Measurements from ENCODE around the gene IL15RA. TPM values are rescaled to one million over a fixed set of nuclear protein-coding genes. Genes with fewer than 3 reads are reported as not detected.

IL15RA gene
- total RNA-seq, 1 donor from 2014 or later: 24.8 TPM

- Histone ChIP-seq H3K36me3 (no peaks in the 10 kb centered on the region), H3K27ac (no peak overlapping the region), H3K4me1 (no peaks in the 10 kb centered on the region), H3K4me3 (no peak overlapping the region), H3K27me3 (no peaks in the 10 kb centered on the region), H3K9me3 (peaks cover 0 to 9% of the 10 kb centered on the region in 2 donors)
- intact Hi-C loops (cut with DNase I): no loop called here
- no peak for DNase-seq (ENCODE audit: low spot score in 2 of 2)
- no peak for TF ChIP-seq CTCF (IDR thresholded peaks at IDR 0.05)
These were observed 14.4 kb upstream of the IL15RA start for GRCh38 chr10:5991708-5992107.

- H3K27ac ChIP-seq: no peak overlapping the region
- intact Hi-C loops (cut with DNase I): no loop called here
- DNase-seq (ENCODE audit: low spot score in 2 of 2): no peak
These were observed 12.4 kb upstream of the IL15RA start for GRCh38 chr10:5989756-5990155.

GRCh38 chr10:5988336-5988920 is 11.1 kb upstream of the IL15RA start:
- no peak for DNase-seq (ENCODE audit: low spot score in 2 of 2)

More at GRCh38 chr10:5989756-5990155, 12.4 kb upstream of the IL15RA start:
- no peaks in the 10 kb centered on the region for H3K36me3 ChIP-seq
- H3K4me1 ChIP-seq: no peaks in the 10 kb centered on the region
- no peak for TF ChIP-seq CTCF (IDR thresholded peaks at IDR 0.05)
- H3K4me3 ChIP-seq: no peak overlapping the region
- H3K27me3 ChIP-seq: no peaks in the 10 kb centered on the region
- peaks cover 0 to 9% of the 10 kb centered on the region in 2 donors for H3K9me3 ChIP-seq

GRCh38 chr10:5987747-5988146 is 10.4 kb upstream of the IL15RA start:
- H3K4me1 ChIP-seq: no peaks in the 10 kb centered on the region

More at GRCh38 chr10:5988336-5988920, 11.1 kb upstream of the IL15RA start:
- H3K4me3 ChIP-seq: no peak overlapping the region
- no peaks in the 10 kb centered on the region for H3K36me3 ChIP-seq
- no peak overlapping the region for H3K27ac ChIP-seq
- TF ChIP-seq CTCF (IDR thresholded peaks at IDR 0.05): no peak
- no peaks in the 10 kb centered on the region for H3K27me3 ChIP-seq
- intact Hi-C loops (cut with DNase I): no loop called here
- peaks cover 0 to 9% of the 10 kb centered on the region in 2 donors for H3K9me3 ChIP-seq
- no peaks in the 10 kb centered on the region for H3K4me1 ChIP-seq

GRCh38 chr10:5985029-5985428 is 7.7 kb upstream of the IL15RA start:
- Histone ChIP-seq H3K4me1 (no peaks in the 10 kb centered on the region), H3K36me3 (no peaks in the 10 kb centered on the region), H3K4me3 (no peak overlapping the region), H3K9me3 (no peaks in the 10 kb centered on the region), H3K27me3 (no peaks in the 10 kb centered on the region), H3K27ac (no peak overlapping the region)
- intact Hi-C loops (cut with DNase I): no loop called here
- TF ChIP-seq CTCF (IDR thresholded peaks at IDR 0.05): no peak
- DNase-seq (ENCODE audit: low spot score in 2 of 2): no peak

More at GRCh38 chr10:5987747-5988146, 10.4 kb upstream of the IL15RA start:
- Histone ChIP-seq H3K36me3 (no peaks in the 10 kb centered on the region), H3K27ac (no peak overlapping the region), H3K4me3 (no peak overlapping the region), H3K9me3 (peaks cover 0 to 9% of the 10 kb centered on the region in 2 donors), H3K27me3 (no peaks in the 10 kb centered on the region)
- no peak for TF ChIP-seq CTCF (IDR thresholded peaks at IDR 0.05)
- no peak for DNase-seq (ENCODE audit: low spot score in 2 of 2)
- intact Hi-C loops (cut with DNase I): no loop called here

GRCh38 chr10:5983774-5984173 is 6.4 kb upstream of the IL15RA start:
- H3K4me1 ChIP-seq: no peaks in the 10 kb centered on the region
- no peaks in the 10 kb centered on the region for H3K27me3 ChIP-seq
- H3K9me3 ChIP-seq: no peaks in the 10 kb centered on the region
- no peak for DNase-seq (ENCODE audit: low spot score in 2 of 2)
- H3K27ac ChIP-seq: no peak overlapping the region
- intact Hi-C loops (cut with DNase I): no loop called here
- no peak overlapping the region for H3K4me3 ChIP-seq
- no peak for TF ChIP-seq CTCF (IDR thresholded peaks at IDR 0.05)
- H3K36me3 ChIP-seq: no peaks in the 10 kb centered on the region
